Activated CD4-positive, alpha-beta memory T cell treated with anti-CD3 and anti-CD28 coated beads, Interleukin-2, amount 10 ng/mL, durations not matched to agents 7 days and 5 days (primary cell): ENCODE data around the gene CIART. TPM values are rescaled to one million over a fixed set of nuclear protein-coding genes. Genes with fewer than 3 reads are reported as not detected.

ENCODE experiments used
- CTCF ChIA-PET: fragments of 350-600 bp; sonication (Branson Sonifier 250); formaldehyde crosslinking; loops from one replicate; lab custom pipeline; 2021; ENCODE audit warnings: antibody characterized with exemption, inconsistent platforms; lab: Charles Lee
- POLR2A ChIA-PET: fragments of 350-600 bp; sonication (Branson Sonifier 250); formaldehyde crosslinking; loops from one replicate; lab custom pipeline; 2021; ENCODE audit warnings: antibody characterized with exemption; lab: Charles Lee
- DNase-seq: peaks from one replicate; pipeline ENCODE4 v3.0.0-alpha.2; 2020
- H3K27ac Mint-ChIP-seq: one replicate; pipeline ENCODE4 v1.8.0; 2021; ENCODE audit warnings: mild to moderate bottlenecking, mixed read lengths
- H3K27me3 Mint-ChIP-seq: one replicate; pipeline ENCODE4 v1.8.0; 2021; ENCODE audit warnings: mixed read lengths
- H3K36me3 Mint-ChIP-seq: one replicate; pipeline ENCODE4 v1.8.0; 2021; ENCODE audit warnings: low read depth, mixed read lengths
- H3K4me1 Mint-ChIP-seq: one replicate; pipeline ENCODE4 v1.8.0; 2021; ENCODE audit warnings: mixed read lengths
- H3K4me3 Mint-ChIP-seq: one replicate; pipeline ENCODE4 v1.8.0; 2021; ENCODE audit warnings: mild to moderate bottlenecking, mixed read lengths
- H3K9me3 Mint-ChIP-seq: one replicate; pipeline ENCODE4 v1.8.0; 2021; ENCODE audit warnings: mixed read lengths
- total RNA-seq, 2 experiments: library from RNA; stranded (reverse); gene quantifications; one replicate each; pipeline ENCODE4 v1.2.3, GENCODE V29; 2021

CIART gene
- total RNA-seq, 2 experiments from 2014 or later = 1.5 to 1.7 TPM

GRCh38 chr1:150263549-150263948 lies 18.8 kb upstream of the CIART start:
- no peak overlapping the region for H3K27ac Mint-ChIP-seq
- DNase-seq = no peak
- peaks cover 19% of the 10 kb centered on the region for H3K27me3 Mint-ChIP-seq
- H3K4me3 Mint-ChIP-seq = no peak overlapping the region
- peaks cover 39% of the 10 kb centered on the region for H3K36me3 Mint-ChIP-seq
- CTCF ChIA-PET = interaction anchor here (0.7 to 1.3 kb wide), 3 partner anchors 8 to 276 kb away, joined by 3 to 4 read pairs (median 4); no protein-coding TSS in a partner anchor
- peaks cover 27% of the 10 kb centered on the region for H3K4me1 Mint-ChIP-seq
- POLR2A ChIA-PET = interaction anchor here (0.7 to 0.8 kb wide), 2 partner anchors 9 to 59 kb away, joined by 3 read pairs; partner anchors contain the start of gene C1orf54
- no peaks in the 10 kb centered on the region for H3K9me3 Mint-ChIP-seq

GRCh38 chr1:150267896-150268295 lies 14.5 kb upstream of the CIART start:
- ChIA-PET POLR2A (interaction anchor here (0.8 to 3.0 kb wide), 7 partner anchors 11 to 380 kb away, joined by 3 to 17 read pairs (median 6); partner anchors contain the start of genes FALEC, PRPF3 and RPRD2), CTCF (interaction anchor here (3.1 kb wide), 1 partner anchor 12 kb away, joined by 20 read pairs; no protein-coding TSS in a partner anchor)
- DNase-seq = no peak
- Mint-ChIP-seq H3K36me3 (peaks cover 43% of the 10 kb centered on the region), H3K4me1 (peaks cover 38% of the 10 kb centered on the region), H3K27ac (peak overlapping the region; percentile 94), H3K9me3 (no peaks in the 10 kb centered on the region), H3K4me3 (peak overlapping the region; percentile 91), H3K27me3 (no peaks in the 10 kb centered on the region)

GRCh38 chr1:150268340-150268704 lies 14.0 kb upstream of the CIART start:
- H3K36me3 Mint-ChIP-seq = peaks cover 43% of the 10 kb centered on the region
- peak overlapping the region; percentile 94 for H3K27ac Mint-ChIP-seq
- ChIA-PET POLR2A (interaction anchor here (0.8 to 3.0 kb wide), 16 partner anchors 8 to 381 kb away, joined by 3 to 27 read pairs (median 6); partner anchors contain the start of genes ANP32E, CA14, FALEC and PRPF3), CTCF (interaction anchor here (3.1 kb wide), 1 partner anchor 12 kb away, joined by 20 read pairs; no protein-coding TSS in a partner anchor)
- no peaks in the 10 kb centered on the region for H3K9me3 Mint-ChIP-seq
- peak overlapping the region; percentile 91 for H3K4me3 Mint-ChIP-seq
- DNase-seq = peak; percentile 55
- peaks cover 38% of the 10 kb centered on the region for H3K4me1 Mint-ChIP-seq
- H3K27me3 Mint-ChIP-seq = no peaks in the 10 kb centered on the region

GRCh38 chr1:150268705-150269403 lies 13.5 kb upstream of the CIART start, which contains the start of gene APH1A:
Gene APH1A, minus strand, starts transcription at chr1:150269016. Its CDS starts 206 bp downstream, at chr1:150268810.
- POLR2A ChIA-PET = interaction anchor here (0.6 to 3.0 kb wide), 26 partner anchors 9 to 737 kb away, joined by 3 to 27 read pairs (median 4); partner anchors contain the start of genes ANP32E, CA14, CIART and PLEKHO1

GRCh38 chr1:150269451-150269850 lies 12.9 kb upstream of the CIART start:
- Mint-ChIP-seq H3K27me3 (no peaks in the 10 kb centered on the region), H3K27ac (peak overlapping the region; percentile 94), H3K4me3 (peak overlapping the region; percentile 91), H3K4me1 (peaks cover 38% of the 10 kb centered on the region), H3K9me3 (no peaks in the 10 kb centered on the region), H3K36me3 (peaks cover 44% of the 10 kb centered on the region)
- ChIA-PET CTCF (interaction anchor here (0.8 to 3.1 kb wide), 3 partner anchors 9 to 44 kb away, joined by 3 to 20 read pairs (median 3); no protein-coding TSS in a partner anchor), POLR2A (interaction anchor here (0.6 to 3.0 kb wide), 26 partner anchors 9 to 737 kb away, joined by 3 to 27 read pairs (median 4); partner anchors contain the start of genes ANP32E, CA14, CIART and PLEKHO1)
- DNase-seq = no peak

More at GRCh38 chr1:150268705-150269403, 13.5 kb upstream of the CIART start, which contains the start of gene APH1A:
- peak; percentile 95 for DNase-seq
- H3K4me1 Mint-ChIP-seq = peaks cover 38% of the 10 kb centered on the region
- CTCF ChIA-PET = interaction anchor here (0.8 to 3.1 kb wide), 3 partner anchors 10 to 43 kb away, joined by 3 to 20 read pairs (median 3); no protein-coding TSS in a partner anchor
- no peaks in the 10 kb centered on the region for H3K27me3 Mint-ChIP-seq
- H3K9me3 Mint-ChIP-seq = no peaks in the 10 kb centered on the region
- peak within 1 kb of the TSS; percentile 91 for H3K4me3 Mint-ChIP-seq
- H3K36me3 Mint-ChIP-seq = peaks cover 46% of the 10 kb centered on the region
- H3K27ac Mint-ChIP-seq = peak within 1 kb of the TSS; percentile 94

- Mint-ChIP-seq H3K4me3 (no peak overlapping the region), H3K27ac (no peak overlapping the region), H3K27me3 (no peaks in the 10 kb centered on the region), H3K36me3 (peaks cover 33% of the 10 kb centered on the region), H3K4me1 (peaks cover 28% of the 10 kb centered on the region), H3K9me3 (no peaks in the 10 kb centered on the region)
- ChIA-PET CTCF (interaction anchor here (0.8 kb wide), 1 partner anchor 10 kb away, joined by 3 read pairs; no protein-coding TSS in a partner anchor), POLR2A (interaction anchor here (3.0 kb wide), 1 partner anchor 36 kb away, joined by 27 read pairs; the partner anchor contains the start of gene ANP32E)
- no peak for DNase-seq
Measured at GRCh38 chr1:150271291-150271959, 10.9 kb upstream of the CIART start.

GRCh38 chr1:150273311-150273710 lies 9.0 kb upstream of the CIART start:
- ChIA-PET CTCF (interaction anchor here (0.7 to 1.2 kb wide), 3 partner anchors 8 to 21 kb away, joined by 3 to 9 read pairs (median 3); no protein-coding TSS in a partner anchor), POLR2A (interaction anchor here (1.2 to 1.5 kb wide), 3 partner anchors 8 to 17 kb away, joined by 3 to 6 read pairs (median 4); no protein-coding TSS in a partner anchor)
- H3K27me3 Mint-ChIP-seq = no peaks in the 10 kb centered on the region
- H3K27ac Mint-ChIP-seq = no peak overlapping the region
- no peak for DNase-seq
- peaks cover 11% of the 10 kb centered on the region for H3K4me1 Mint-ChIP-seq
- H3K9me3 Mint-ChIP-seq = no peaks in the 10 kb centered on the region
- peaks cover 17% of the 10 kb centered on the region for H3K36me3 Mint-ChIP-seq
- no peak overlapping the region for H3K4me3 Mint-ChIP-seq

- peaks cover 30% of the 10 kb centered on the region for H3K4me1 Mint-ChIP-seq
- CTCF ChIA-PET = interaction anchor here (0.6 to 6.4 kb wide), 2 partner anchors 25 to 307 kb away, joined by 3 to 63 read pairs; partner anchors contain the start of gene CA14
- H3K36me3 Mint-ChIP-seq = peaks cover 14% of the 10 kb centered on the region
- no peak for DNase-seq
- H3K9me3 Mint-ChIP-seq = no peaks in the 10 kb centered on the region
- peaks cover 10% of the 10 kb centered on the region for H3K27me3 Mint-ChIP-seq
- H3K27ac Mint-ChIP-seq = no peak overlapping the region
- POLR2A ChIA-PET = interaction anchor here (1.6 to 3.3 kb wide), 2 partner anchors 11 to 24 kb away, joined by 10 to 17 read pairs; partner anchors contain the start of gene APH1A
- H3K4me3 Mint-ChIP-seq = peak overlapping the region; percentile 10
Measured at GRCh38 chr1:150280138-150280707, 2.1 kb upstream of the CIART start.

GRCh38 chr1:150281221-150281757 lies 1.1 kb upstream of the CIART start:
- no peak overlapping the region for H3K27ac Mint-ChIP-seq
- peak overlapping the region; percentile 77 for H3K4me3 Mint-ChIP-seq
- H3K36me3 Mint-ChIP-seq = peaks cover 11% of the 10 kb centered on the region
- H3K27me3 Mint-ChIP-seq = peaks cover 10% of the 10 kb centered on the region
- ChIA-PET POLR2A (interaction anchor here (1.0 to 1.6 kb wide), 6 partner anchors 9 to 47 kb away, joined by 3 to 10 read pairs (median 6); partner anchors contain the start of genes APH1A and C1orf54), CTCF (interaction anchor here (0.8 to 6.4 kb wide), 5 partner anchors 8 to 94 kb away, joined by 3 to 63 read pairs (median 3); partner anchors contain the start of gene CA14)
- no peaks in the 10 kb centered on the region for H3K9me3 Mint-ChIP-seq
- DNase-seq = peak; percentile 60
- peaks cover 30% of the 10 kb centered on the region for H3K4me1 Mint-ChIP-seq

GRCh38 chr1:150282558-150282958 lies 204 bp downstream of the CIART start:
- Mint-ChIP-seq H3K9me3 (no peaks in the 10 kb centered on the region), H3K4me3 (peak overlapping the region; percentile 77), H3K27ac (no peak overlapping the region), H3K27me3 (peaks cover 10% of the 10 kb centered on the region), H3K4me1 (peaks cover 30% of the 10 kb centered on the region), H3K36me3 (peaks cover 9% of the 10 kb centered on the region)
- no peak for DNase-seq
- ChIA-PET CTCF (interaction anchor here (6.4 kb wide), 1 partner anchor 27 kb away, joined by 63 read pairs; the partner anchor contains the start of gene CA14), POLR2A (interaction anchor here (0.6 to 1.0 kb wide), 3 partner anchors 13 to 47 kb away, joined by 3 to 4 read pairs (median 3); partner anchors contain the start of genes ANP32E and APH1A)

- H3K27ac Mint-ChIP-seq = no peak overlapping the region
- H3K9me3 Mint-ChIP-seq = no peaks in the 10 kb centered on the region
- CTCF ChIA-PET = interaction anchor here (6.4 kb wide), 1 partner anchor 28 kb away, joined by 63 read pairs; the partner anchor contains the start of gene CA14
- H3K36me3 Mint-ChIP-seq = peaks cover 8% of the 10 kb centered on the region
- H3K27me3 Mint-ChIP-seq = peaks cover 10% of the 10 kb centered on the region
- no peak overlapping the region for H3K4me3 Mint-ChIP-seq
- POLR2A ChIA-PET = interaction anchor here (1.0 kb wide), 1 partner anchor 48 kb away, joined by 3 read pairs; the partner anchor contains the start of gene ANP32E
- H3K4me1 Mint-ChIP-seq = peaks cover 30% of the 10 kb centered on the region
- DNase-seq = no peak
Measured at GRCh38 chr1:150283260-150283659, 906 bp downstream of the CIART start.
